ENCODE measurements around the gene ACOX2. TPM values are rescaled to one million over a fixed set of nuclear protein-coding genes. Genes with fewer than 3 reads are reported as not detected.

ACOX2 gene
- total RNA-seq, 3 donors from 2014 or later (not counting 1 experiment from before 2014, with no cell fraction given) = not detected

DNA sequence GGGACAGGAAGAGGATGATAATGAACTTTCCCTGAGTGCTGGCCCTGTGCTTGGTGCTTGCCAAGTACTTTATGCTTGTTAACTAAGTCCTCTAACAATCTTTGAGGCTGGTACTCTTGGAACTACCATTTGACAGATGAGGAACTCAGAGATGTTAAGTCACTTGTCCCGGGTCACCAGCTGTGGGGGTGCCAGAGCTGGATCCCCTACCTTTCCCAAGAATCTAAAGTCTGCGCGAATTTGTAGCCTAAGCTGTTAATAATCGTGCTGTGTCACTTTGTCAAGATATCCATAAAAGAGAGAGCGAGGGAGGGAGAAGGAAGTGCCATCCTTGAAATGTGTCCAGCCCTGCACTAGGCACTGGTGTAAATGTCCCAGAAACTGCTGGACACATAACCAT lies 19.0 kb upstream of the ACOX2 start:
- Mint-ChIP-seq H3K4me3 (no peak overlapping the region), H3K9me3 (no peaks in the 10 kb centered on the region), H3K4me1 (no peaks in the 10 kb centered on the region), H3K27ac (no peak overlapping the region), H3K27me3 (ENCODE audit: low read depth in 2 of 2) (peaks cover 6 to 9% of the 10 kb centered on the region in 2 donors), H3K36me3 (no peaks in the 10 kb centered on the region)
- TF ChIP-seq, protein P1, sequence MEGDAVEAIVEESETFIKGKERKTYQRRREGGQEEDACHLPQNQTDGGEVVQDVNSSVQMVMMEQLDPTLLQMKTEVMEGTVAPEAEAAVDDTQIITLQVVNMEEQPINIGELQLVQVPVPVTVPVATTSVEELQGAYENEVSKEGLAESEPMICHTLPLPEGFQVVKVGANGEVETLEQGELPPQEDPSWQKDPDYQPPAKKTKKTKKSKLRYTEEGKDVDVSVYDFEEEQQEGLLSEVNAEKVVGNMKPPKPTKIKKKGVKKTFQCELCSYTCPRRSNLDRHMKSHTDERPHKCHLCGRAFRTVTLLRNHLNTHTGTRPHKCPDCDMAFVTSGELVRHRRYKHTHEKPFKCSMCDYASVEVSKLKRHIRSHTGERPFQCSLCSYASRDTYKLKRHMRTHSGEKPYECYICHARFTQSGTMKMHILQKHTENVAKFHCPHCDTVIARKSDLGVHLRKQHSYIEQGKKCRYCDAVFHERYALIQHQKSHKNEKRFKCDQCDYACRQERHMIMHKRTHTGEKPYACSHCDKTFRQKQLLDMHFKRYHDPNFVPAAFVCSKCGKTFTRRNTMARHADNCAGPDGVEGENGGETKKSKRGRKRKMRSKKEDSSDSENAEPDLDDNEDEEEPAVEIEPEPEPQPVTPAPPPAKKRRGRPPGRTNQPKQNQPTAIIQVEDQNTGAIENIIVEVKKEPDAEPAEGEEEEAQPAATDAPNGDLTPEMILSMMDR (IDR thresholded peaks at IDR 0.05) = no peak
- no peaks in the 10 kb centered on the region for H3K27me3 ChIP-seq (ENCODE audit: control insufficient read depth, insufficient read depth, low read length)
- H3K36me3 ChIP-seq (ENCODE audit: control insufficient read depth, insufficient read depth, low read length) = no peaks in the 10 kb centered on the region
- 92% methylated on average over 5 of the region's 5 CpGs for WGBS (ENCODE audit: insufficient coverage)
- H3K27ac ChIP-seq (ENCODE audit: low read length) = no peak overlapping the region
- H3K4me1 ChIP-seq (ENCODE audit: control insufficient read depth, insufficient read depth, low read length) = no peaks in the 10 kb centered on the region
- intact Hi-C loops (cut with micrococcal nuclease) = no loop called here
- ATAC-seq = no peak
- no peak overlapping the region for H3K4me3 ChIP-seq (ENCODE audit: low read length)
- DNase-seq = no peak
- H3K9me3 ChIP-seq (ENCODE audit: control insufficient read depth, insufficient read depth, low read length) = no peaks in the 10 kb centered on the region

DNA sequence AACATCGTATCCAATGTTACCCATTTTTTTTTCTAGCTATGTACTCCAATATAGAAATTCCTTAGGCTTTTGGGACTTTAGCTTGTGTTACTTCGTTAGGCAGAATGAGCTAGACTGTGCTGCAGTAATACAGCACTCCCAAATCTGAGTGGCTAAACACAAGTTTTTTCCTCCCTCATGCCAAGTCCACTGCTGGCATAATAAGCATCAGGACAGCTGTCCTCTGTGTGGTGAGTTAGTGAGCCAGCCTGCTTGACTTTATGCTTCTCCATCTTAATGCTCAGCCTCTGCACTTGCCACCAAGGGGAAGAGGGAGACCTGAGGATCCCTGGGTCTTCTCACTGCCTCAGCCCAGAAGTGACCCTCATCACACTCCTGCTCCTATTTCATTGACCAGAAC lies 18.2 kb upstream of the ACOX2 start:
- no peak overlapping the region for H3K4me3 ChIP-seq (ENCODE audit: low read length)
- intact Hi-C loops (cut with micrococcal nuclease) = no loop called here
- H3K9me3 ChIP-seq (ENCODE audit: control insufficient read depth, insufficient read depth, low read length) = no peaks in the 10 kb centered on the region
- Mint-ChIP-seq H3K27ac (no peak overlapping the region), H3K9me3 (no peaks in the 10 kb centered on the region), H3K4me1 (no peaks in the 10 kb centered on the region), H3K27me3 (ENCODE audit: low read depth in 2 of 2) (peaks cover 6 to 9% of the 10 kb centered on the region in 2 donors), H3K36me3 (no peaks in the 10 kb centered on the region), H3K4me3 (no peak overlapping the region)
- ATAC-seq (no peak), DNase-seq (no peak)
- H3K36me3 ChIP-seq (ENCODE audit: control insufficient read depth, insufficient read depth, low read length) = no peaks in the 10 kb centered on the region
- H3K4me1 ChIP-seq (ENCODE audit: control insufficient read depth, insufficient read depth, low read length) = no peaks in the 10 kb centered on the region
- 95% methylated on average over 2 of the region's 2 CpGs for WGBS (ENCODE audit: insufficient coverage)
- no peaks in the 10 kb centered on the region for H3K27me3 ChIP-seq (ENCODE audit: control insufficient read depth, insufficient read depth, low read length)
- H3K27ac ChIP-seq (ENCODE audit: low read length) = no peak overlapping the region
- TF ChIP-seq, protein P1 (IDR thresholded peaks at IDR 0.05) = no peak

DNA sequence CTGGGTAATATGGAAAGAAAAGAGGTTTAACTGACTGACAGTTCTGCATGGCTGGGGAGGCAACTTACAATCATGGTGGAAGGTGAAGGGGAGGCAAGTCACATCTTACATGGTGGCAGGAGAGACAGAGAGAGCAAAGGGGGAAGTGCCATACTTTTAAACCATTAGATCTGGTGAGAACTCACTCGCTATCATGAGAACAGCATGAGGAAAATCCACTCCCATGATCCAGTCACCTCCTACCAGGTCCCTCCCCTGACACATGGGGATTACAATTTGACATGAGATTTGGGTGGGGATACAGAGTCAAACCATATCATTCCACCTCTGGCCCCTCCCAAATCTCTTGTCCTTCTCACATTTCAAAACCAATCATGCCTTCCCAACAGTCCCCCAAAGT lies 16.0 kb upstream of the ACOX2 start:
- TF ChIP-seq, protein P1 (IDR thresholded peaks at IDR 0.05) = no peak
- Mint-ChIP-seq H3K4me3 (no peak overlapping the region), H3K9me3 (no peaks in the 10 kb centered on the region), H3K36me3 (no peaks in the 10 kb centered on the region), H3K4me1 (no peaks in the 10 kb centered on the region), H3K27me3 (ENCODE audit: low read depth in 2 of 2) (peaks cover 6 to 9% of the 10 kb centered on the region in 2 donors), H3K27ac (no peak overlapping the region)
- Histone ChIP-seq H3K36me3 (ENCODE audit: control insufficient read depth, insufficient read depth, low read length) (no peaks in the 10 kb centered on the region), H3K4me1 (ENCODE audit: control insufficient read depth, insufficient read depth, low read length) (no peaks in the 10 kb centered on the region), H3K9me3 (ENCODE audit: control insufficient read depth, insufficient read depth, low read length) (no peaks in the 10 kb centered on the region), H3K4me3 (ENCODE audit: low read length) (no peak overlapping the region), H3K27ac (ENCODE audit: low read length) (no peak overlapping the region), H3K27me3 (ENCODE audit: control insufficient read depth, insufficient read depth, low read length) (no peaks in the 10 kb centered on the region)
- ATAC-seq (no peak), DNase-seq (no peak)
- no CpG with 5 or more reads among the region's 1 CpG for WGBS (ENCODE audit: insufficient coverage)
- intact Hi-C loops (cut with micrococcal nuclease) = no loop called here

DNA sequence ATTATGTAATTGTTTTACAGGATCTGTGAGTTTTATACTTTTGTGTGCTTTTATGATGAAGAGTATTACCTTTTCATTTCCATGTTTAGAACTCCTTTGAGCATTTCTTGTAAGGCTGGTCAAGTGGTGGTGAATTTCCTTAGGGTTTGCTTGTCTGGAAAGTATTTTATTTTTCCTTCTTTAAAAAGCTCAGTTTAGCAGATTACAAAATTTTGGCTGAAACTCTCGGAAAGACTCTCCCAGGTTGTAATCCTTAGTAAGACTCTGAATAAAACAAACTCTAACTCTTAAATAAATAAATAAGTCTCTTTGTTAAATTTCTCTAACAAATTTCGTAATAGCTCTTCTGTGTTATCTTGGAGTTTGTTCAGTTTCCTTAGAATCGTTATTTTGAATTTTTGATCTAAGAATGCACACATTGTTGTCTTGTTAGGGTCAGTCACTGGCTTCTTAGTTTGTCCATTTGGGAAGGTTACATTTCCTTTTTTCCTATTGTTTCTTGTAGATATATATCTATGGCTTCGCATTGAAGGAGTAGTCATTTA lies 14.7 kb upstream of the ACOX2 start:
- no peak overlapping the region for H3K4me3 Mint-ChIP-seq
- H3K27me3 Mint-ChIP-seq (ENCODE audit: low read depth in 2 of 2) = peaks cover 6 to 9% of the 10 kb centered on the region in 2 donors
- H3K4me3 ChIP-seq (ENCODE audit: low read length) = no peak overlapping the region
- TF ChIP-seq, protein P1 (IDR thresholded peaks at IDR 0.05) = no peak
- H3K4me1 Mint-ChIP-seq = no peaks in the 10 kb centered on the region
- intact Hi-C loops (cut with micrococcal nuclease) = no loop called here
- ATAC-seq = no peak
- 95% methylated on average over 2 of the region's 4 CpGs for WGBS (ENCODE audit: insufficient coverage)
- H3K27me3 ChIP-seq (ENCODE audit: control insufficient read depth, insufficient read depth, low read length) = no peaks in the 10 kb centered on the region
- H3K9me3 ChIP-seq (ENCODE audit: control insufficient read depth, insufficient read depth, low read length) = no peaks in the 10 kb centered on the region
- no peak overlapping the region for H3K27ac ChIP-seq (ENCODE audit: low read length)
- H3K27ac Mint-ChIP-seq = no peak overlapping the region
- no peaks in the 10 kb centered on the region for H3K36me3 Mint-ChIP-seq
- no peak for DNase-seq
- no peaks in the 10 kb centered on the region for H3K36me3 ChIP-seq (ENCODE audit: control insufficient read depth, insufficient read depth, low read length)
- H3K9me3 Mint-ChIP-seq = no peaks in the 10 kb centered on the region
- no peaks in the 10 kb centered on the region for H3K4me1 ChIP-seq (ENCODE audit: control insufficient read depth, insufficient read depth, low read length)

All from natural killer cell (primary cell).